Common myeloid progenitor, CD34-positive (primary cell): Measurements from ENCODE around the gene MEF2C.

Source experiments
- CTCF ChIA-PET: fragments of 350-600 bp; sonication (Branson Sonifier 250); formaldehyde crosslinking; loops from one replicate; lab custom pipeline; 2021; ENCODE audit warnings: antibody characterized with exemption; lab: Charles Lee
- POLR2A ChIA-PET: fragments of 350-600 bp; sonication (Branson Sonifier 250); formaldehyde crosslinking; loops from one replicate; lab custom pipeline; 2021; ENCODE audit warnings: antibody characterized with exemption; lab: Charles Lee
- DNase-seq, 3 donors: peaks; one replicate each; pipeline versions ENCODE4 v3.0.0 to v3.0.0-alpha.2; 2013
- H3K27ac ChIP-seq, 2 experiments: 1 replicate in 1 of 2; 2 replicates in 1 of 2; pipeline ENCODE4 v1.7.0; 2013; ENCODE audit warnings: inconsistent platforms in 2 of 2, low read length in 2 of 2, mild to moderate bottlenecking in 2 of 2, low read depth in 1 of 2, moderate library complexity in 1 of 2; ENCODE audit not compliant: severe bottlenecking in 2 of 2, insufficient read depth in 1 of 2, poor library complexity in 1 of 2
- H3K27me3 ChIP-seq, 5 experiments: replicated peaks in 2 of 5; 1 replicate in 3 of 5; 2 replicates in 2 of 5; pipeline versions ENCODE4 v1.6.1 to v1.7.0; 2013; ENCODE audit warnings: low read length in 4 of 5, mild to moderate bottlenecking in 2 of 5, moderate library complexity in 2 of 5, inconsistent platforms in 1 of 5; ENCODE audit not compliant: insufficient read depth in 5 of 5, control insufficient read depth in 4 of 5
- H3K36me3 ChIP-seq, 4 experiments: 1 replicate in 2 of 4; 2 replicates in 2 of 4; pipeline versions ENCODE4 v1.6.1 to v1.7.0; 2013; ENCODE audit warnings: low read length in 3 of 4, control low read depth in 1 of 4, mild to moderate bottlenecking in 1 of 4; ENCODE audit not compliant: control insufficient read depth in 4 of 4, insufficient read depth in 4 of 4
- H3K4me1 ChIP-seq, 4 experiments: 1 replicate in 3 of 4; 2 replicates in 1 of 4; pipeline versions ENCODE4 v1.6.1 to v1.7.1; 2013; ENCODE audit warnings: low read length in 3 of 4, mild to moderate bottlenecking in 3 of 4, control low read depth in 1 of 4, inconsistent platforms in 1 of 4, moderate library complexity in 1 of 4; ENCODE audit not compliant: control insufficient read depth in 4 of 4, insufficient read depth in 4 of 4; ENCODE audit errors: control extremely low read depth in 1 of 4
- H3K4me3 ChIP-seq, 7 experiments: 1 replicate in 4 of 7; 2 replicates in 3 of 7; pipeline versions ENCODE4 v1.5.1 to v1.7.0; 2013; ENCODE audit warnings: mild to moderate bottlenecking in 7 of 7, low read length in 6 of 7, moderate library complexity in 6 of 7, inconsistent platforms in 2 of 7, low read depth in 2 of 7, control low read depth in 1 of 7; ENCODE audit not compliant: insufficient read depth in 4 of 7, control insufficient read depth in 1 of 7; ENCODE audit errors: extremely low read depth in 1 of 7
- H3K9me3 ChIP-seq, 5 experiments: 1 replicate in 4 of 5; 2 replicates in 1 of 5; pipeline versions ENCODE4 v1.6.1 to v1.7.1; 2013; ENCODE audit warnings: low read length in 4 of 5, mild to moderate bottlenecking in 2 of 5, inconsistent platforms in 1 of 5, low read depth in 1 of 5, moderate library complexity in 1 of 5; ENCODE audit not compliant: control insufficient read depth in 4 of 5, insufficient read depth in 2 of 5; ENCODE audit errors: control extremely low read depth in 1 of 5
- WGBS: methylation state at CpG from one replicate; pipeline ENCODE4 v1.1.5; 2013; ENCODE audit not compliant: insufficient coverage; 5-methylcytosine and 5-hydroxymethylcytosine counted together

MEF2C gene

GRCh38 chr5:88877826-88878225, 5.2 kb downstream of the MEF2C start:
- Histone ChIP-seq H3K4me3 (peak overlapping the region in 2 of 7 experiments; percentile 37 to 99), H3K4me1 (peaks cover 14 to 55% (median 41%) of the 10 kb centered on the region in 4 experiments), H3K9me3 (no peaks in the 10 kb centered on the region), H3K36me3 (peaks cover 0 to 5% (median 4%) of the 10 kb centered on the region in 4 experiments), H3K27me3 (no peaks in the 10 kb centered on the region), H3K27ac (no peak overlapping the region)
- no peak for DNase-seq
- WGBS: no CpG with 5 or more reads among the region's 2 CpGs
- POLR2A ChIA-PET: interaction anchor here (0.6 kb wide), 1 partner anchor 108 kb away, joined by 3 read pairs; no protein-coding TSS in a partner anchor
- CTCF ChIA-PET: interaction anchor here (1.1 to 1.7 kb wide), 3 partner anchors 48 to 146 kb away, joined by 3 to 5 read pairs (median 4); no protein-coding TSS in a partner anchor

GRCh38 chr5:88876714-88877113, 6.3 kb downstream of the MEF2C start:
- H3K27ac ChIP-seq: peak overlapping the region in 1 of 2 experiments; percentile 1

GRCh38 chr5:88875341-88876234, 7.4 kb downstream of the MEF2C start:
- H3K36me3 ChIP-seq: peaks cover 0 to 16% (median 6%) of the 10 kb centered on the region in 4 experiments
- peak in 1 of 3 donors; percentile 46 for DNase-seq
- ChIA-PET CTCF (interaction anchor here (1.0 to 2.2 kb wide), 4 partner anchors 10 to 145 kb away, joined by 4 to 8 read pairs (median 5); no protein-coding TSS in a partner anchor), POLR2A (interaction anchor here (0.8 kb wide), 1 partner anchor 11 kb away, joined by 3 read pairs; no protein-coding TSS in a partner anchor)
- no peaks in the 10 kb centered on the region for H3K27me3 ChIP-seq
- H3K4me3 ChIP-seq: peak overlapping the region in 6 of 7 experiments; percentile 8 to 61 (median 47)
- no CpG with 5 or more reads among the region's 5 CpGs for WGBS
- no peaks in the 10 kb centered on the region for H3K9me3 ChIP-seq
- H3K27ac ChIP-seq: peak overlapping the region; percentile 36 to 80
- H3K4me1 ChIP-seq: peaks cover 14 to 50% (median 41%) of the 10 kb centered on the region in 4 experiments

More at GRCh38 chr5:88876714-88877113, 6.3 kb downstream of the MEF2C start:
- WGBS: 60% methylated on average over 1 of the region's 2 CpGs
- ChIA-PET POLR2A (no interaction called here), CTCF (no interaction called here)
- no peak for DNase-seq
- peaks cover 14 to 55% (median 41%) of the 10 kb centered on the region in 4 experiments for H3K4me1 ChIP-seq
- peaks cover 0 to 8% (median 6%) of the 10 kb centered on the region in 4 experiments for H3K36me3 ChIP-seq
- H3K4me3 ChIP-seq: peak overlapping the region in 1 of 7 experiments; percentile 24
- H3K9me3 ChIP-seq: no peaks in the 10 kb centered on the region
- no peaks in the 10 kb centered on the region for H3K27me3 ChIP-seq

GRCh38 chr5:88873447-88873846, 9.5 kb downstream of the MEF2C start:
- Histone ChIP-seq H3K27me3 (no peaks in the 10 kb centered on the region), H3K4me3 (no peak overlapping the region), H3K27ac (no peak overlapping the region), H3K36me3 (peaks cover 0 to 21% (median 7%) of the 10 kb centered on the region in 4 experiments), H3K9me3 (no peaks in the 10 kb centered on the region), H3K4me1 (peaks cover 11 to 35% (median 27%) of the 10 kb centered on the region in 4 experiments)
- ChIA-PET CTCF (interaction anchor here (1.0 kb wide), 1 partner anchor 20 kb away, joined by 3 read pairs; no protein-coding TSS in a partner anchor), POLR2A (no interaction called here)
- 97% methylated on average over 3 of the region's 6 CpGs for WGBS
- no peak for DNase-seq

GRCh38 chr5:88872971-88873370, 10.0 kb downstream of the MEF2C start:
- 98% methylated on average over 6 of the region's 6 CpGs for WGBS
- no peak overlapping the region for H3K4me3 ChIP-seq
- DNase-seq: no peak
- POLR2A ChIA-PET: no interaction called here
- H3K36me3 ChIP-seq: peaks cover 0 to 26% (median 7%) of the 10 kb centered on the region in 4 experiments
- no peaks in the 10 kb centered on the region for H3K9me3 ChIP-seq
- no peak overlapping the region for H3K27ac ChIP-seq
- H3K27me3 ChIP-seq: no peaks in the 10 kb centered on the region
- H3K4me1 ChIP-seq: peaks cover 11 to 31% (median 22%) of the 10 kb centered on the region in 4 experiments
- CTCF ChIA-PET: interaction anchor here (1.0 kb wide), 1 partner anchor 20 kb away, joined by 3 read pairs; no protein-coding TSS in a partner anchor

GRCh38 chr5:88870285-88870684, 12.7 kb downstream of the MEF2C start:
- no peak for DNase-seq
- POLR2A ChIA-PET: interaction anchor here (1.3 kb wide), 1 partner anchor 13 kb away, joined by 4 read pairs; the partner anchor contains the start of gene MEF2C
- 100% methylated on average over 2 of the region's 2 CpGs for WGBS

More at GRCh38 chr5:88870285-88870684, 12.7 kb downstream of the MEF2C start:
- H3K27ac ChIP-seq: no peak overlapping the region
- H3K36me3 ChIP-seq: peaks cover 3 to 30% (median 7%) of the 10 kb centered on the region in 4 experiments
- CTCF ChIA-PET: interaction anchor here (1.4 kb wide), 1 partner anchor 85 kb away, joined by 4 read pairs; no protein-coding TSS in a partner anchor
- H3K27me3 ChIP-seq: no peaks in the 10 kb centered on the region
- H3K4me1 ChIP-seq: peaks cover under 1 to 6% (median 5%) of the 10 kb centered on the region in 4 experiments
- H3K9me3 ChIP-seq: no peaks in the 10 kb centered on the region
- H3K4me3 ChIP-seq: no peak overlapping the region
